22Rv1 (cell line): Measurements from ENCODE around the gene CARS1.

Experiments used
- CTCF ChIP-seq: fragments of 450-650 bp; IDR thresholded peaks from 2 replicates; pipeline ENCODE4 v1.5.1; 2017; ENCODE audit warnings: mild to moderate bottlenecking
- ZFX ChIP-seq: fragments of 450-650 bp; IDR thresholded peaks from 2 replicates; pipeline ENCODE4 v1.6.1; 2017; ENCODE audit warnings: antibody characterized with exemption, borderline replicate concordance

GRCh38 chr11:3015796-3016195, 41.4 kb downstream of the CARS1 start:
- no peak for TF ChIP-seq CTCF
- no peak for TF ChIP-seq ZFX
